ENCODE results near the gene SULT2B1. TPM values are rescaled to one million over a fixed set of nuclear protein-coding genes. Genes with fewer than 3 reads are reported as not detected.

The SULT2B1 gene
- total RNA-seq, 1 donor from 2014 or later: not detected

DNA sequence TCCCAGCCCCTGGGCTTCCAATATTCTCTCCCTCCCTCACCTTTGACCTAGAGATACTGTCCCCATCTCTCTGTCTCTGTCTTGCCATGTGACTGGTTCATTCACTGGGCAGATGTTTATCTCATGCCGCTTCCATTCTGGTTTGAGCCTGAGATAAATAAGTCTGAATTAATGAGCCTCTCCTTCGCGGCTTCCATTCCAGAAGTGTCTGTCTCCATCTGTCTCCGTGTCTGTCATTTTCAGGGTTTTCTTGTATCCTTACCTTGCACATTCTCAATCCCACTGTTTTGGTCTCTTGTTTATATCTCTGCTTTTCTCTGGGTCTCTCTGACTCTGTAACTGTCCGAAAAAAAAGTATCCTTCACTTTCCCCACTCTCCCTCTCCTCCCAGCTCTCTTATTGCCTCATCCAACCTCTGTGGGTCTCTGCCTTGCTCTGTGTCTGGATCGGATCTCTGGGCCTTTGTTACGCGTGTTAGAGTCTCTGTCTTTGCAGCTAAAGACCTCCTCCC, 71.6 kb downstream of the SULT2B1 start:
- Mint-ChIP-seq H3K27me3 (ENCODE audit: low read depth) (peaks cover 3% of the 10 kb centered on the region), H3K4me1 (peaks cover 48% of the 10 kb centered on the region), H3K27ac (ENCODE audit: unreplicated experiment) (peak overlapping the region; percentile 96), H3K4me3 (peak overlapping the region; percentile 87), H3K9me3 (no peaks in the 10 kb centered on the region), H3K36me3 (ENCODE audit: low read depth) (peaks cover 9% of the 10 kb centered on the region)
- TF ChIP-seq, protein P1, sequence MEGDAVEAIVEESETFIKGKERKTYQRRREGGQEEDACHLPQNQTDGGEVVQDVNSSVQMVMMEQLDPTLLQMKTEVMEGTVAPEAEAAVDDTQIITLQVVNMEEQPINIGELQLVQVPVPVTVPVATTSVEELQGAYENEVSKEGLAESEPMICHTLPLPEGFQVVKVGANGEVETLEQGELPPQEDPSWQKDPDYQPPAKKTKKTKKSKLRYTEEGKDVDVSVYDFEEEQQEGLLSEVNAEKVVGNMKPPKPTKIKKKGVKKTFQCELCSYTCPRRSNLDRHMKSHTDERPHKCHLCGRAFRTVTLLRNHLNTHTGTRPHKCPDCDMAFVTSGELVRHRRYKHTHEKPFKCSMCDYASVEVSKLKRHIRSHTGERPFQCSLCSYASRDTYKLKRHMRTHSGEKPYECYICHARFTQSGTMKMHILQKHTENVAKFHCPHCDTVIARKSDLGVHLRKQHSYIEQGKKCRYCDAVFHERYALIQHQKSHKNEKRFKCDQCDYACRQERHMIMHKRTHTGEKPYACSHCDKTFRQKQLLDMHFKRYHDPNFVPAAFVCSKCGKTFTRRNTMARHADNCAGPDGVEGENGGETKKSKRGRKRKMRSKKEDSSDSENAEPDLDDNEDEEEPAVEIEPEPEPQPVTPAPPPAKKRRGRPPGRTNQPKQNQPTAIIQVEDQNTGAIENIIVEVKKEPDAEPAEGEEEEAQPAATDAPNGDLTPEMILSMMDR (conservative IDR thresholded peaks at IDR 0.05): no peak
- DNase-seq (ENCODE audit: low read depth, low spot score): no peak

- Mint-ChIP-seq H3K27ac (ENCODE audit: unreplicated experiment) (peak overlapping the region; percentile 96), H3K9me3 (no peaks in the 10 kb centered on the region), H3K27me3 (ENCODE audit: low read depth) (peaks cover 1% of the 10 kb centered on the region), H3K4me1 (peaks cover 44% of the 10 kb centered on the region), H3K4me3 (peak overlapping the region; percentile 87), H3K36me3 (ENCODE audit: low read depth) (peaks cover 5% of the 10 kb centered on the region)
- DNase-seq (ENCODE audit: low read depth, low spot score): peak; percentile 94
- TF ChIP-seq, protein P1 (conservative IDR thresholded peaks at IDR 0.05): no peak
Observed at GRCh38 chr19:48624067-48624594, 72.2 kb downstream of the SULT2B1 start.

DNA sequence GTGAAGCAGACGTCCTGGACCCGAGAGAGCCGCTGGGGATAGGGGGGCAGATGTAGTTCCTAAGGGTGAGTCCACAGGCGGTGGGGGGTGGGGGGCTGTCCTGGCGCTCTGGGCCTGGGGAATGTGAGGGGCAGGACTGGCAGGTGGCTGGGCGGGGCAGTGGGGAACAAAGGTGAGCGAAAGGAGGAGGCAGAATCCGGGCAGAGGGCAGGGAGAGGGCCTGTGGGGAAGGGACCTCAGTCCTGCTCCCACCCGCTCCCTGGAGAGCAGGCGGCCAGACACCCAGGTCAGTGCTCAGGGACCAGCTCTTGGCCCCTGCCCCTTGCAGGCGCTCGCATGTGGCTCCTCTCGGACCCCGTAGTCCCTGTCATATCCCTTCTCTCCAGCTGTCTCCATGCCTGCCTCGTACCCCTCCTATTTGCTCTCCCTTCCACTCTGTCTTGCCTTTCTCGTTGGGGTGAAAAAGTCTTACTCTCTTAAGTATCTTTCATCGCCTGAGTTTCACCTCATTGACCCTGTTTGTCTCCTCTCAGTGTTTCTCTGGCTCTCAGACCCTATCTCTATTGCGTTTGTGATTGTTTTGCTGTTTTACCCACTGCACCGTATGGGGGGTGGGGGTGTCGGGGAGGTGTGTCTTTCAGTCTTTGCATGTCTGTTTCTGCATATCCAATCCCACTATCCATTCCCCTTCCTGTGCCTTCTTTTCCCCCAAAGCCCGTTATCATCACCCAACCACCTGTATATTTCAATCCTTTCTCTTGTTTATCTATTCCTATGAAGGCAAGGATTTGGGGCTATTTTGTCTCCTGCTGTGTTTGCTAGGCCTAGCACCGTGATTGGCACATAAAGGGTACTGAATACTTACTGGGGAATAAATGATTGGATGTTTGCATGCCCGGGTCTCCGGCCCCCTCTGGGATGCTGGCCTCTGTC, 73.1 kb downstream of the SULT2B1 start:
- peaks cover 39% of the 10 kb centered on the region for H3K4me1 Mint-ChIP-seq
- DNase-seq (ENCODE audit: low read depth, low spot score): no peak
- peaks cover 4% of the 10 kb centered on the region for H3K36me3 Mint-ChIP-seq (ENCODE audit: low read depth)
- peak overlapping the region; percentile 87 for H3K4me3 Mint-ChIP-seq
- TF ChIP-seq, protein P1 (conservative IDR thresholded peaks at IDR 0.05): no peak
- H3K27ac Mint-ChIP-seq (ENCODE audit: unreplicated experiment): peak overlapping the region; percentile 83
- peaks cover 3% of the 10 kb centered on the region for H3K27me3 Mint-ChIP-seq (ENCODE audit: low read depth)
- H3K9me3 Mint-ChIP-seq: no peaks in the 10 kb centered on the region

- peaks cover 4% of the 10 kb centered on the region for H3K36me3 Mint-ChIP-seq (ENCODE audit: low read depth)
- peak overlapping the region; percentile 44 for H3K4me3 Mint-ChIP-seq
- no peaks in the 10 kb centered on the region for H3K9me3 Mint-ChIP-seq
- peaks cover 44% of the 10 kb centered on the region for H3K4me1 Mint-ChIP-seq
- no peak for DNase-seq (ENCODE audit: low read depth, low spot score)
- H3K27me3 Mint-ChIP-seq (ENCODE audit: low read depth): peaks cover 5% of the 10 kb centered on the region
- TF ChIP-seq, protein P1 (conservative IDR thresholded peaks at IDR 0.05): no peak
- H3K27ac Mint-ChIP-seq (ENCODE audit: unreplicated experiment): no peak overlapping the region
Observed at GRCh38 chr19:48625891-48626327, 73.9 kb downstream of the SULT2B1 start.

GRCh38 chr19:48627201-48627864, 75.4 kb downstream of the SULT2B1 start:
- H3K4me3 Mint-ChIP-seq: peak overlapping the region; percentile 49
- no peak overlapping the region for H3K27ac Mint-ChIP-seq (ENCODE audit: unreplicated experiment)
- DNase-seq (ENCODE audit: low read depth, low spot score): no peak
- TF ChIP-seq, protein P1 (conservative IDR thresholded peaks at IDR 0.05): no peak
- H3K9me3 Mint-ChIP-seq: no peaks in the 10 kb centered on the region
- peaks cover 11% of the 10 kb centered on the region for H3K27me3 Mint-ChIP-seq (ENCODE audit: low read depth)
- peaks cover 48% of the 10 kb centered on the region for H3K4me1 Mint-ChIP-seq
- H3K36me3 Mint-ChIP-seq (ENCODE audit: low read depth): no peaks in the 10 kb centered on the region

All from neural crest cell (in vitro differentiated cells).